GM18519 (cell line): Measurements from ENCODE around the gene DEDD2.

ENCODE experiments used
- ATAC-seq: cut with Tn5 transposase; IDR thresholded peaks from one replicate; pipeline ENCODE4 v1.9.1; 2021; ENCODE audit warnings: mild to moderate bottlenecking, moderate library complexity; ENCODE audit not compliant: unreplicated experiment, low FRiP score

The DEDD2 gene

GRCh38 chr19:42175952-42176648 is 41.4 kb downstream of the DEDD2 start:
- ATAC-seq = no peak

- ATAC-seq = no peak
Measured at GRCh38 chr19:42174958-42175734, 42.3 kb downstream of the DEDD2 start.

- no peak for ATAC-seq
Measured at GRCh38 chr19:42174188-42174587, 43.3 kb downstream of the DEDD2 start.

- ATAC-seq = no peak
Measured at GRCh38 chr19:42173695-42174094, 43.8 kb downstream of the DEDD2 start.

GRCh38 chr19:42172261-42172660 is 45.2 kb downstream of the DEDD2 start:
- no peak for ATAC-seq

- ATAC-seq = no peak
Measured at GRCh38 chr19:42170715-42171114, 46.8 kb downstream of the DEDD2 start.

GRCh38 chr19:42169486-42170413 is 47.7 kb downstream of the DEDD2 start:
- no peak for ATAC-seq

- ATAC-seq = no peak
Measured at GRCh38 chr19:42168206-42168605, 49.3 kb downstream of the DEDD2 start.

GRCh38 chr19:42166316-42166715 is 51.2 kb downstream of the DEDD2 start:
- ATAC-seq = no peak

- ATAC-seq = no peak
Measured at GRCh38 chr19:42165146-42165545, 52.3 kb downstream of the DEDD2 start.

GRCh38 chr19:42161616-42162263 is 55.7 kb downstream of the DEDD2 start:
- ATAC-seq = no peak

GRCh38 chr19:42159942-42160341 is 57.5 kb downstream of the DEDD2 start:
- no peak for ATAC-seq

GRCh38 chr19:42158926-42159325 is 58.6 kb downstream of the DEDD2 start:
- no peak for ATAC-seq

GRCh38 chr19:42156571-42156970 is 60.9 kb downstream of the DEDD2 start:
- ATAC-seq = no peak

- no peak for ATAC-seq
Measured at GRCh38 chr19:42155796-42156195, 61.7 kb downstream of the DEDD2 start.

- no peak for ATAC-seq
Measured at GRCh38 chr19:42154471-42155323, 62.8 kb downstream of the DEDD2 start.

- no peak for ATAC-seq
Measured at GRCh38 chr19:42153672-42154433, 63.6 kb downstream of the DEDD2 start.

GRCh38 chr19:42152910-42153671 is 64.4 kb downstream of the DEDD2 start:
- ATAC-seq = no peak
